Measurements from ENCODE around the gene CFAP45. TPM values are rescaled to one million over a fixed set of nuclear protein-coding genes. Genes with fewer than 3 reads are reported as not detected.

CFAP45 gene
- total and polyA plus RNA-seq, 12 donors: 0.17 to 1.5 (median 0.56) TPM

- intact Hi-C loops (cut with DNase I): no loop called here
- DNase-seq (no peak), ATAC-seq (no peak)
- no peak overlapping the region for H3K27ac ChIP-seq
- no peaks in the 10 kb centered on the region for H3K36me3 ChIP-seq
- H3K4me3 ChIP-seq: no peak overlapping the region
- H3K27me3 ChIP-seq: peaks cover 0 to 28% (median 13%) of the 10 kb centered on the region in 7 donors
- peaks cover 0 to 20% (median 16%) of the 10 kb centered on the region in 9 donors for H3K4me1 ChIP-seq
- TF ChIP-seq CTCF (IDR thresholded peaks at IDR 0.05): no peak
- WGBS, 2 donors: 92% methylated on average over 11 of the region's 11 CpGs
- H3K9me3 ChIP-seq: no peaks in the 10 kb centered on the region
Measured at GRCh38 chr1:159940006-159940620, 40.1 kb upstream of the CFAP45 start.

- Histone ChIP-seq H3K4me1 (peaks cover 0 to 17% (median 14%) of the 10 kb centered on the region in 9 donors), H3K27ac (no peak overlapping the region), H3K36me3 (no peaks in the 10 kb centered on the region), H3K9me3 (no peaks in the 10 kb centered on the region), H3K4me3 (no peak overlapping the region), H3K27me3 (peaks cover 0 to 28% (median 11%) of the 10 kb centered on the region in 7 donors)
- intact Hi-C loops (cut with DNase I): loop anchor here in 5 of 10 donors (5.0 to 10.0 kb wide), 5 partner anchors 63 to 435 kb away; no protein-coding TSS in a partner anchor
- DNase-seq (no peak), ATAC-seq (no peak)
- TF ChIP-seq CTCF (IDR thresholded peaks at IDR 0.05): no peak
- 74 to 79% methylated on average over 3 of the region's 3 CpGs for WGBS, 2 donors
Measured at GRCh38 chr1:159939678-159940002, 39.7 kb upstream of the CFAP45 start.

DNA sequence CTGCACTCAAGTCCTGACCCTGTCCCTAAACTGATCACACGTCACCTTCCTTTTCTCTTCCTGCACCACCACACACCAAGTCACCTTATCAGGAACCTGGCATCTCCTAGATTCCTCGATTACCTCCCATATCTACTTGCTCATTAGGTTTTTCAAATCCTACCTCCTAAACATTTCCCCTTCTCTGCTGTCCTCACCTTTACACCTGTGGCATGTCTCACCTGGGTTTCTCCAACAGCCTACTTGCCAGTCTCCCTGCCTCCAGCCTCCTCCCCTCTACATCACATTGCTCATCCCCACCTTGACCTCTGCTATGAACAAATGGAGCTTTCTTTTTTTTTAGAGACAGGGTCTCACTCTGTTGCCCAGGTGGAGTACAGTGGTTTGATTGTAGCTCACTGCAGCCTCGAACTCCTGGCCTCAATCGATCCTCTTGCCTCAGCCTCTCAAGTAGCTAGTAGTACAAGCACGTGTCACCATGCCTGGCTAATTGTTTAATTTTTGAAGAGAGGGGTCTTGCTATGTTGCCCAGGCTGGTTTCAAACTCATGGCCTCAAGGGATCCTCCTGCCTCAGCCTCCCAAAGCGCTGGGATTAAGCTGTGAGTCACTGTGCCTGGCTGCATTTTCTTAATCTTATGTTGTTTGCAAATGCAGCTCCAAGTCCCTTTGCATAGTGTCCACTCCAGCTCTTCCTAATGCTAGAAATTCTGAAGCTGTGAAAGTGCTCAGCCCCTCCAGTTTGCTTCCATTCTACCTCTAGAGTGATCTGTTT lies 39.1 kb upstream of the CFAP45 start:
- ATAC-seq (no peak), DNase-seq (no peak)
- 89 to 91% methylated on average over 6 of the region's 6 CpGs for WGBS, 2 donors
- H3K27me3 ChIP-seq: peaks cover 0 to 23% (median 6%) of the 10 kb centered on the region in 7 donors
- peaks cover 0 to 17% (median 14%) of the 10 kb centered on the region in 9 donors for H3K4me1 ChIP-seq
- no peak overlapping the region for H3K27ac ChIP-seq
- TF ChIP-seq CTCF (IDR thresholded peaks at IDR 0.05): no peak
- H3K36me3 ChIP-seq: no peaks in the 10 kb centered on the region
- intact Hi-C loops (cut with DNase I): loop anchor here in 5 of 10 donors (5.0 to 10.0 kb wide), 5 partner anchors 63 to 436 kb away; no protein-coding TSS in a partner anchor
- no peak overlapping the region for H3K4me3 ChIP-seq
- no peaks in the 10 kb centered on the region for H3K9me3 ChIP-seq

DNA sequence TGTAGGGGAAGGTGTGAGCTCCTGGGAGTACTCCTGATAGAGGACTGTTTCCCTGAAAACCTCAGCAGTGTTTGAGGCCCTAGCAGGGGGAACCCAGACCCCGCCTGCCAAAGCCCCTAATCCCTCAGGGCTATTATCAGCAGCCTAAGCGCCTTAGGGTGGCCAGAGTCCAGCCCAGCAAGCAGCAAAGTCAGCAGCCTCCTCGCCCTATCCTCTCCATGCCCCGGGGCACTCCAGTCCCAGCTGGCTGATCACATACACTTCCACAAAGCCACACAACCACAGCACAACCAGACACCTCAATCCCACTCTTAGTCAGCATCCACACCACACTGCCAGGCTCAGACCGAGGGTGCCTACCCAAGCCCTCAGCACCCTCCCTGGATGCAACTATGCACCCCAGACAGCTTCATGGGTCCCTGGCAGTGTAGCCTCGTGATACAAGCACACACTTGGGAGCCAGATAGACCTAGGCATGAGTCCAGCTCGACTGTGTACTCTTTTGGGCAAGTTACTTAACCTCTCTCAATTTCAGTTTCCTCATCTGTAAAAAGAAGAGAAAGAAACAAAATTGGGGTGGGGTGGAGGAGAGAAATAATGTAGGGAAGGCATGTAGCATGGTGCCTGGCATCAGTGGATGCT lies 38.4 kb upstream of the CFAP45 start:
- Histone ChIP-seq H3K27me3 (peaks cover 0 to 18% (median under 1%) of the 10 kb centered on the region in 7 donors), H3K9me3 (no peaks in the 10 kb centered on the region), H3K4me1 (peaks cover 0 to 17% (median 14%) of the 10 kb centered on the region in 9 donors), H3K36me3 (no peaks in the 10 kb centered on the region), H3K27ac (no peak overlapping the region), H3K4me3 (no peak overlapping the region)
- TF ChIP-seq CTCF (IDR thresholded peaks at IDR 0.05): no peak
- WGBS, 2 donors: 66 to 69% methylated on average over 7 of the region's 7 CpGs
- intact Hi-C loops (cut with DNase I): loop anchor here in 5 of 10 donors (5.0 to 10.0 kb wide), 5 partner anchors 64 to 436 kb away; no protein-coding TSS in a partner anchor
- DNase-seq (no peak), ATAC-seq (no peak)

Data from heart right ventricle (tissue), 16 donors.